Measurements from ENCODE around the gene FNDC3B. TPM values are rescaled to one million over a fixed set of nuclear protein-coding genes. Genes with fewer than 3 reads are reported as not detected.

Gene FNDC3B
- total RNA-seq, 1 donor from 2014 or later: 54.9 TPM

GRCh38 chr3:172127929-172128580, 88.7 kb downstream of the FNDC3B start:
- no peaks in the 10 kb centered on the region for H3K27me3 ChIP-seq
- DNase-seq (ENCODE audit: low spot score in 2 of 2): no peak
- H3K36me3 ChIP-seq: peaks cover 0 to 5% of the 10 kb centered on the region in 2 donors
- peaks cover 0 to 44% of the 10 kb centered on the region in 2 donors for H3K4me1 ChIP-seq
- intact Hi-C loops (cut with DNase I): loop anchor here (2.0 to 5.0 kb wide), 4 partner anchors 74 to 204 kb away; no protein-coding TSS in a partner anchor
- TF ChIP-seq CTCF (IDR thresholded peaks at IDR 0.05): no peak
- H3K27ac ChIP-seq: peak overlapping the region; percentile 81 to 83
- H3K4me3 ChIP-seq: no peak overlapping the region
- no peaks in the 10 kb centered on the region for H3K9me3 ChIP-seq

- H3K27ac ChIP-seq: peak overlapping the region; percentile 81 to 83
- TF ChIP-seq CTCF (IDR thresholded peaks at IDR 0.05): no peak
- H3K27me3 ChIP-seq: no peaks in the 10 kb centered on the region
- H3K4me3 ChIP-seq: no peak overlapping the region
- H3K36me3 ChIP-seq: peaks cover 0 to 8% of the 10 kb centered on the region in 2 donors
- no peaks in the 10 kb centered on the region for H3K9me3 ChIP-seq
- intact Hi-C loops (cut with DNase I): loop anchor here (5.0 kb wide), 3 partner anchors 73 to 203 kb away; no protein-coding TSS in a partner anchor
- DNase-seq (ENCODE audit: low spot score in 2 of 2): no peak
- peaks cover 0 to 44% of the 10 kb centered on the region in 2 donors for H3K4me1 ChIP-seq
Measured at GRCh38 chr3:172128858-172129257, 89.5 kb downstream of the FNDC3B start.

- no peaks in the 10 kb centered on the region for H3K27me3 ChIP-seq
- H3K27ac ChIP-seq: peak overlapping the region; percentile 24 to 83
- TF ChIP-seq CTCF (IDR thresholded peaks at IDR 0.05): no peak
- DNase-seq (ENCODE audit: low spot score in 2 of 2): no peak
- peaks cover 0 to 44% of the 10 kb centered on the region in 2 donors for H3K4me1 ChIP-seq
- H3K4me3 ChIP-seq: no peak overlapping the region
- H3K9me3 ChIP-seq: no peaks in the 10 kb centered on the region
- intact Hi-C loops (cut with DNase I): loop anchor here (5.0 kb wide), 3 partner anchors 73 to 203 kb away; no protein-coding TSS in a partner anchor
- peaks cover 0 to 4% of the 10 kb centered on the region in 2 donors for H3K36me3 ChIP-seq
Measured at GRCh38 chr3:172129498-172129849, 90.1 kb downstream of the FNDC3B start.

- intact Hi-C loops (cut with DNase I): loop anchor here (1.0 to 5.0 kb wide), 5 partner anchors 23 to 202 kb away; no protein-coding TSS in a partner anchor
- H3K9me3 ChIP-seq: no peaks in the 10 kb centered on the region
- TF ChIP-seq CTCF (IDR thresholded peaks at IDR 0.05): no peak
- peak; percentile 91 to 98 for DNase-seq (ENCODE audit: low spot score in 2 of 2)
- H3K27ac ChIP-seq: peak overlapping the region; percentile 79 to 83
- H3K4me3 ChIP-seq: no peak overlapping the region
- peaks cover 0 to 4% of the 10 kb centered on the region in 2 donors for H3K36me3 ChIP-seq
- H3K4me1 ChIP-seq: peaks cover 0 to 41% of the 10 kb centered on the region in 2 donors
- H3K27me3 ChIP-seq: no peaks in the 10 kb centered on the region
Measured at GRCh38 chr3:172129850-172130716, 90.7 kb downstream of the FNDC3B start.

- peak overlapping the region; percentile 79 to 83 for H3K27ac ChIP-seq
- peaks cover 0 to 4% of the 10 kb centered on the region in 2 donors for H3K36me3 ChIP-seq
- no peaks in the 10 kb centered on the region for H3K9me3 ChIP-seq
- H3K4me1 ChIP-seq: peaks cover 0 to 35% of the 10 kb centered on the region in 2 donors
- TF ChIP-seq CTCF (IDR thresholded peaks at IDR 0.05): no peak
- no peak overlapping the region for H3K4me3 ChIP-seq
- H3K27me3 ChIP-seq: no peaks in the 10 kb centered on the region
- no peak for DNase-seq (ENCODE audit: low spot score in 2 of 2)
- intact Hi-C loops (cut with DNase I): loop anchor here (1.0 to 5.0 kb wide), 2 partner anchors 23 to 127 kb away; no protein-coding TSS in a partner anchor
Measured at GRCh38 chr3:172130717-172131050, 91.3 kb downstream of the FNDC3B start.

Data from ascending aorta (tissue), 2 donors.